Fibroblast of skin of left biceps (primary cell): Measurements from ENCODE around the gene SPATA16.
"Not testable (repeated sequence)": the region's sequence is repeated elsewhere in the genome, so short reads cannot be mapped to it uniquely, and the experiment has no call there.

Source experiments
- DNase-seq, 2 experiments: peaks; one replicate each; pipeline ENCODE4 v3.0.0-alpha.2; 2013; ENCODE audit warnings: low read depth in 2 of 2

The SPATA16 gene

DNA sequence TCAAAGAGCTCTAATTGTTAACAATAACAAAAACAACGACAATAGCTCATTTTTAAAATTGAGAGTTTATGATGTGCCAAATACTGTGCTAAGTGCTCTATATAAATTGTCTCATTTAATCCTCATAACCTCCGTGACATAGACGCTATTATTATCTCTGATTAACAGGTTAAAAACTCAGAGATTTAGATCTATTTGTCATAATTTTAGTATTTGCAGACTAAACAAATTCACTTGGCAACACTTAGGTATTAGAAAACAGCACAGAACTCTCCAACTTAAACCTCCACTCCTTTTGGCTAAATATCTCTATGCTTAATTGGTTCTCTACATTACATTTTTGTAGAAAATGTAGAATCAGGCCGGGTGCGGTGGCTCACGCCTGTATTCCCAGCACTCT lies 136.4 kb downstream of the SPATA16 start:
- DNase-seq, result no peak

DNA sequence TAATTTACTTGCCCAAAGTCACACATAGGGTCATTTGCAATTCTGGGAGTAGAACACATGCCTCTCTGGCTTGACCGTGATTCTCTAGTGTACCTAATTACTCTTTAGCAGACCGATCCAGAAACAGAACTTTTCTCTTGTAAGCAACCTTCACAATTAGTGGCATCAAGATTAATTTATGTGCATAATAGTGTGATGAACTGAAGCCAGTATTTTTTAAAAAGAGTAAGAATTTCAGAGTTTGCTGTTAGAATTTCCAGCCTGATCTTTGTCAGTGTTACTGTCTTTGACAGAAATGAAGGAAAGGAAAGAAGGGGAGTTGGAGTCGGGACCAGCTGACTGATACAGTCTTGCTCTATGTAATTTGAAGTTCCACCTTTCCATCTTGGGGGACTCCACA lies 137.1 kb downstream of the SPATA16 start:
- no peak for DNase-seq

DNA sequence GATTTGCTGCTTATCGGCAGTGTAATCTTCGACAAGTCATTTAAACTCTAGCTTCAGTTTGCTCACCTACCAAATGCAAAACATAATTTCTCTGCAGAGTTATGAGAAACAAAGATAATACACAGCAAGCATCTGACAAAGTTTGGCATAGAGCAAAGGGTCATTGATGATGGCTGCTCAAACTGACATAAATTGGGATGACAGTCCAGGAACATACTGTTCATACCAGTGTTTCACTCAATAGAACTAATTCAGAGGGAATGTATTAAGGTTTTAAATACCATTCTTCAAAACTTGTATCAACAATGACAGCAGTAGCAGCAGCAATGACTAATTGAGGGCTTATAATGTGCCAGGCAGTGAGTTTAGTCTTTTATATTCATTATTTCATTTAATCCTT lies 137.6 kb downstream of the SPATA16 start:
- DNase-seq, result no peak

DNA sequence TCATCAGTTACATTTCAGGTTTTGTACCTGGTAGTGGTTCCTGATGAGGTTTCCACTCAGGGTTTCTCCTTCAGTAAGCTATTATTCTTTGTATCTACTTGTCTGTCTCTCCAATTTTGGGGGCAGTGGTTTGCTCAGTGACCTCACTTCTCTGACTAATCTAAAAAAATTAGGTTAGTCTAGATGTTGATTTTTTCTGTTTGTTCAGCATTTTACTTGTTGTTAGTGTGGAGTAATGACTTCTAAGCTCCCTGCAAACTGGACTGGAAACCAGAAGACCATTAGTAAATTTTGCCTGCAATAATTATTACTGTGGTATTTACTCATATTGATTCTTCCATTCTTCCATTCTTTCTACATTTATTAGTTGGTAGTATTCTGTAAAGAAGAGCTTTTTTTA lies 139.4 kb downstream of the SPATA16 start:
- DNase-seq, result no peak

DNA sequence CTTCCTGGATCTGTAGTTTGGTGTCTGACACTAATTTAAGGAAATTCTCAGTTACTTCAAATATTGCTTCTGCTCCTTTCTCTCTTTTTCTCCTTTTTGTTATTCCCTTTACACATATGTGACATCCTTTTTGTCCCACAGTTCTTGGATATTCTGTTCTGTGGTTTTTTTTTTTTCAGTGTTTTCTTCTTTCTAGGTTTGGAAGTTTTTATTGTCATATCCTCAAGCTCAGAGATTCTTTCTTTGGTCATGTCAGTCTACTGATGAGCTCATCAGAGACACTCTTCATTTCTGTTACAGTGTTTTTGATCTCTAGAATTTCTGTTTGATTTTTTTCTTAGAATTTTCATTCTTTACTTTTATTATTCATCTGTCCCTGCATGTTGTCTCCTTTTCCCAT lies 140.5 kb downstream of the SPATA16 start:
- no peak for DNase-seq

DNA sequence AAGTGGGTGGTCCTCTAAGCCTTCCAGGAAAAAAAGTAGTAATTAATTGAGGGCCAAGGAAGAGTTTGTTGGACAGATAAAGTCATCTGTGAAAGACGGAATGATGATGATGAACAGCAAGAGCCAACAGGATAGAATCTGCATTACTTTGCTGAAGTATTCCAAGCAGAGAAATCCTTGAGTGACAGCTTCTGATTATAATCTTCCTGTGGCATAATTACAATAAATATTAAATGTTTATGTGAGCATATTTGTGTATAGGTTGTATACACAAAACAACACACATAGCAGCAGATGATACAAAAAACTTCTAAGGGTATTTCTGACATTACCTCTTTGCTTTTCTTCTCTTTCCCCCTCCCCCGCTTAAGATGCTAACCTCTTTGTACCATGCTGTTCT lies 147.6 kb downstream of the SPATA16 start:
- no peak for DNase-seq

DNA sequence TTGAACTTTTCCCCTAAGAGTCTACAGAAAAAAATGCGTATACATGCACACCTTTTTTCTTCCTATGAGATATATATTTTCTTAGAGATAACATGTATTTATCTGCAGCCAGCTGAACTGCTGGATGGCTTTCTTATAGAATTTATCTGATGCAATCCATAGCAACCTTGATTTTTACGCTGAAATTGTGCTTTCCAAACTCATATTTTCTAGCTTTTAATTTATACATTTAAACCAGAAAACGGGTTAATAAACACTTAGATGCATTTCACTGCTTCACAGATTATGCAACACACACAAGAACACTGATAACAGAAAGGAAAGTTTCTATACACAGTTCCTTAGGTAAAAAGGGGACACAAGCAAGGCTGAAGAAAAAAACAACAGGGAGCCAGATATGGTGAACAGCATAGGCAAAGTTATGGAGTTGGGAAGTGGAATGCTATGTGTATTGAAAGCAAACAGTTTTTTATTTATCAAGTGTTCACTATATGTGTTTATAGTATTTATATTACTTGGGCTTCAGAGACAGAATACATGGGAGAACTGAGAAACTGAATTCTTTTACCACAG lies 149.5 kb downstream of the SPATA16 start:
- no peak for DNase-seq

DNA sequence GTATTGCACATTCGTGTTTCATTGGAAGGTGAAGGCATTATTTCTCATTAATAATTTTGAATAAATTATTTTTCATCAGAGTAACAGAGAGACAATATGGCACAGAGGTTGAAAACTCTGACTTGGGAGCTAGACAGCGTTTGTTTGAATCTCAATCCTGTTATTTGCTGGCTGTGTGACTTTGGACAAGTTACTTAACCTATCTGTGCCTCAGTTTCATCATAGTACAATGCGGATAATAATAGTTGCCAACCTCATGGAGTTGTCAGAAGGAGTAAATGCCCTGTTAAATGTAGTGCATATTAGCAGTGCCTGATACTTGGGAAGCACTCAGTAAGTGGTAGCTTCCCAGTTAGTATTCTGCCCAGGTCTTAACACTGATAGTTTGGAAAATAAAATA lies 151.7 kb downstream of the SPATA16 start:
- DNase-seq, result no peak

DNA sequence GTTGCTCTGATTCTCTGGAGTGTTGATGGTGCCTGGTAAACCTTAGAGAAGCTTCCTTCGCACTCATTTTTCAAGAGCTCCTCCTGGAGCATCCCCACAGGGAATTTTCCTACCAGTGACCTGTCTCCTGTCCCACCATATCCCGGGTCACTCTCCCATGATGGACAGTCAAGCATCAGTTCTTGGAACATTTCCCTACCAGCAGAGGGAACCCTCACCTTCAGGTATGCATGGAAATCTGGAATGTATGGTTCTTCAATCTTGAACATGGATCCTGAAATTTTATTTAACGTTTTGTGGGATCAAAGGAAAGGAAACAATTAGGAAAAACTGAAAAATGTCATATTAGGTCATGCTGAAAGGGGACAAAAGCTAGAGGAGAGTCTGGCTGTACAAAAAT lies 153.8 kb downstream of the SPATA16 start:
- no peak for DNase-seq

DNA sequence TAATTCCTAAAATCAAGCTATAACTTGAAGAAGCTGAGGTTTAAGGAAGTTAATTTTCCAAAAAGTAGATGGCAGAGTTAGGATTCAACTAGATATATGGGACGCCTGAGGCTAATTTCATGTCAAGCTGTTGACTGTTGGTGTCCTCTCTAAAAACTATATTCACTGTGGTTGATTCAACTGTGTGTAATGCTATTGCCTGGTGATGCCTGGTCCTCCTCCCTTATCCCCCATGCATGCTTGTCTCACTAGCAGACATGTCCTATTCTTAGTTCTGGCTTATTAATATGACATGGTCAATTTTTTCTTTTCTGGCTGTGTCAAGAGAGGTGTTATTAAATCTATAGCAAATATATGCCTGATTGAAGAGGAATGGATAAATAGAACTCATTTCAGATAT lies 156.1 kb downstream of the SPATA16 start:
- no peak for DNase-seq

DNA sequence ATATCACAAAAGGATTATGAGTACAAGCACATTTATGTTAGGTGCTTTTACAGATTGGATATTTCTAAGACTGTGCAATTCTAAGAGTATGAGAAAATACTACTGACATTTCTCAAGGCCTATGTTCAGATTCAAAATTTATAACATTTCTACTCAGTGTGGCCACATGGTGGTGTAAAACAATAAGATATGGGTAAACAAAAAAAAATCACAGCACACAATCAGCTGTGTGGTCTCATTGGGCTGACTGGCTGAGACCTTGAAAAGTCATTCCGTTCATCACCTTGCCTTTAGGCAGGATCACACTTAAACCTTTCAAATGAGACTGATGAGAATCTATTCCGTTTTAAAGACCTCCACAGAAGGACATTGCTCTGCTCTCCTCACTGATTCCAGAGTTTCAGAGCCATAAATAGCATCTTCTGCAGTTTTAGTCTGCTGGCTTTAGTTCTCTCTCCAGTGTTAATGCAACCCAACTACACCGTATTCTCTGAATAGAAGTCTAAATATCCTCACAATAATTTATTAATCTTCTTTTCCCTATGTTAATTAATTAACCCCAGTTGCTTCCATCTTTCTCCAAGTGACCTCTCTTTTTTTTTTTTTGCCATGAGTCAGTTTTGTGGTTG lies 158.2 kb downstream of the SPATA16 start:
- no peak for DNase-seq

DNA sequence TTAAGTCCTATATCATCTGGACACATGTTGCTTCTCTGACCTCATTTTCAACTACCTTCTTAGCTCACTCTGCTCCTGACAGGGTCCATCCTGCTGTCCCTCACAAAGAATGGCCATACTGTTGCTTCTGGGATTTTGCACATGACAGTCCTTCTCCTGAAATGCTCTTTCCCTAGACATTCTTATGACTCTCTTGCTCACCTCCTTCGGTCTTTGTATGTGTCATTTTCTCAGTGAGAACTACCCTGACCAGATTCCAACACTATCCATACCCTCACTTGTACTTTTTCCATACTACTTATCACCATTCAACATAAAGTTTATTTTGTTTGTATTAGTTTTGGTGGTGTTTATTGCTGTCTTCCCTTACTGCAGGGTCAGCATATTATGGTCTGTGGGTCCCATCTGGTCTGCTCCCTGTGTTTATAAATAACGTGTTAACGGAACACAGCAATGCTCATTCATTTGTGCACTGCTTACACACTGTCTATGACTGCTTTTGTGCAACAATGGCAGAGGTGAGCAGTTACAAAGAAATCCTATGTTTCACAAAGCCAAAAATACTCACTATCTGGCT lies 159.5 kb downstream of the SPATA16 start:
- DNase-seq, result no peak

DNA sequence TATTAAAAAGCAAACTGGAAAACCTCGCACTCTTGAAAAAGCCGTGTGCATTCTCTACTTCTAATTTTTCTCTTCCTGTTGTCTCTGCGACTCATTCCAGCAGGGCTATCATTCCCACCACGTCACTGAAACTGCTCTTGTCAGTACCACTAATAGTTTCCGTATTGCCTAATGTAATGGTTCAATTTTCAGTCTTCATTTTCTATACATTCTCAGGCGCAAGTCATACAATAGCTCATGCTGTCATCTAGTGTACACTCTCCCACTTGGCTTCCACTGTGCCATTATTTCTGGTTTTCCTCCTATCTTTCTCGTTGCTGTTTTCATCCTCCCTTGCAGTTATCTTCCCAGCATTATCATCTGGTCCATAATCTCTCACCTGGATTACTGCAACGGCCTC lies 160.2 kb downstream of the SPATA16 start:
- DNase-seq, result no peak

DNA sequence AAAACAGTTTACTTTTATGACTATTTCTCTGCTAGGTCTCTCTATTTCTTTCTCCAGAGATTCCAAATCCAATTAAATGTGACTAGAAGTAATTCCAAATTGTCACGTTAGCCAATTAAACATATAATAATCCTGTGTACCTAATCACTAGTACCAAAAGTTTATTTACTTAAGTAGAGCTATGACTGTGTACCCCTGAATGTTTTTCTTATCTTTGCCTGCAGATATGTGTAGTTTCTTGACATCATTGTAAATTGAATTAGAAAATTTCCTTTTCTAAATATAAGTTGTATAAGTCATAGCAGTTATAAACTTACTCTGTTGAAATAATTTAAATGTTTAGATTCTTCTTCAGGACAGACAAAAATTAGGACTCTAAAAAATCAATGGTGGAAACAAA lies 163.3 kb downstream of the SPATA16 start:
- no peak for DNase-seq

DNA sequence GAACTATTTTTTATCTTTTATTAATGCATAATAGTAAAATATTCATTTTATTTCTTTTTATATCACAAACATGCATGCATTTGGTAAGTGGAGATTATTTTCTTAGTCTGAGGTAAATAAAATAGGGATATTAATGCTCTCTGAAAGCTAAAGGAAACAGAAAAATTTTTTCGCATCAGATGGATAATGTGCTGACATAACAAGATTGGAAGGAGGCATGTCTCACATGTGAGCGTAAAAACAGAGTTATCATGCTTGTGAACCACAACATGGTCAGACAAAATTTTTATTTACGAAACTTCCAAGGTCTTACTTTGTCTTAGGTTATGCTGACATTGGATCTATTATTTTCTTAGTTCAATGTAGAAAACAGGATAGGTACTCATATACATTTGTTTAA lies 166.1 kb downstream of the SPATA16 start:
- DNase-seq, result no peak

DNA sequence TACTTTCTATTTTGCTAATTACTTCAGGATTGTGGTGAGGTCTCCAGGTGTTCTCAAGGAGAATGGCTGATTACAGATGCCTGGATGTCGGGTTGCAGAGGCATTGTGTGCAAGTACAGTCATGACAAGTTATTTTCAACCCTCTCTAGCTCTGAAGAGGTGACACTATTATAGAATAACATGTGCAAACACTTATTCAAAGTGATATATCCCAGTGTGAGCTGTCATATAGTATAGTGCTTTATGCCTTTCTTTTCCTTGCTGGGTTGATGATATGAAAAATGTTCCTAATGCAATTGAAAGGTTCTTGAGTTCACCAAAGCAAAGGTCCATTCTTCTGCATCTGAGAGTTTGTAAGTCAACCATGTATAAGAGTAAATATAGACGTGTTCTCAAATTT lies 167.2 kb downstream of the SPATA16 start:
- DNase-seq, result no peak

DNA sequence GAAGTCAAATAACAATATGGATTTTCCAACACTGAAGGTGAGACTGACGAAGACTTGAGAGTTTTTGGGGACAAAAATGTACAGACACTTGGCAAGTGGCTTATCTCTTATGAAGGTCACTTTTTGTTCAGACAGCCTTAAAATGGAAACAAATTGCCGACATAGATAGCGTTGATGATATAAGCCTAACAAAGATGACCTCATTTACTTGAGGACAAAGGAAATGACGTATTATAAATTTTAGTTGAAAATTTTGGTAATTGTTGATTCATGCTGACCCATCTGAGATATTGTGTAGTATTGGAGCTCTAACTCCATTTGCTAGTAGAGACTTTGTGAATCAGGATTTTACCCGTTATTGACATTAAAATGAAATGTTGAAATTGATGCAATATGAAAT lies 168.3 kb downstream of the SPATA16 start:
- DNase-seq, result no peak

DNA sequence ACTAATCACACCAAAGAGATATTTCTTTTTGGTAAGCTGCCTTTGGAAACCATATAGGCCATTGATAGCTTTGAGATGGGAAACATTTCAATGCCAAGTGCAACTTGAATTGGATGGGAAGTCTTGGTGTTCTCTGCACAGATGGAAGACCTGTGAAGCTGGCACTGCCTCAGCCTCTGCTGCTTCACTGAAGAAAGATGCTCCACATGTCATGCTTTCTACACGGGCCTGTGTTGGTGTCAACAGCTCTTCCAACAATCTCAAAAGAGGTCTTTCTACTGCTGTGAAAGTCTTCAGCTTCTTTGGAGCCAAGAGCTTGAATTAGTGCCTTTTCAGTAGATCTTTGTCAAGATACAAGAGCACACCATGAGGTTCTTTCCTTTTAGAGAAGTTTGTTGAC lies 169.0 kb downstream of the SPATA16 start:
- DNase-seq, result no peak

DNA sequence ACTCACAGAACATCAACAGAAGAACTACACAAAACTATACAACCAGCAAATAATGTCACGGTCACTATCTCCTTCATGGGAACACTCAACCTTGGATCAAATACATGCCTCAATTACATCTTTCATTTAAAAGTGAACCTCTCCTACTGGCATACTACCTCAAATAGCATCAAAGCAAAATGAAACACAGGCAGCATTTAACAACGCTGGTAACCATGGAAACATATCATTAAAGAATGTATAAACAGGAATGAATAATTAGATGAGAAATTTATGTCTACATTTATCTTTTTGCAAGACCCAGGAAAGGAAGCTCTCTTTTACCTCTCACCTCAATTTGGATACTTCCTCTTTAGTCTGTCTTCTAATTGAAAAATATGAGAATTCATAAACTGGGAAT lies 172.4 kb downstream of the SPATA16 start:
- DNase-seq, result no peak

DNA sequence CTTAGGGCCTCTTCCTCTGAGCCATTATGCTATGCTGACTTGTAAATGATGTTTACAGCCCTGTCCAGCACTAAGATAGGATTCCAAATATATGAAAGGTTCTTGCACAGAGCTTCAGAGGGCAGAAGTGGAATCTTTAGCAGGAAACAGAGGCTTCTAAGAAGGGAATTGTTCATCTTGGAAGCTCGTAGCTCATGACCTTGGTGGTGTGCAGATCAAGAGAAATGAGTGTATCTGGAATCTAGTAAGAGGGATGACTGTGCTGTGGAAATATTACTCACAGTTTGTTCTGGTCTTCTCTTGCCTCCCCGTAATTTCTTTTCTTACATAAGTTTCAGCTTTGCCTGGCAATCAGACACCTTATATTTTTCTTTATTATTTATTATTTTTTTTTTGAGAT lies 175.8 kb downstream of the SPATA16 start:
- DNase-seq, result no peak

DNA sequence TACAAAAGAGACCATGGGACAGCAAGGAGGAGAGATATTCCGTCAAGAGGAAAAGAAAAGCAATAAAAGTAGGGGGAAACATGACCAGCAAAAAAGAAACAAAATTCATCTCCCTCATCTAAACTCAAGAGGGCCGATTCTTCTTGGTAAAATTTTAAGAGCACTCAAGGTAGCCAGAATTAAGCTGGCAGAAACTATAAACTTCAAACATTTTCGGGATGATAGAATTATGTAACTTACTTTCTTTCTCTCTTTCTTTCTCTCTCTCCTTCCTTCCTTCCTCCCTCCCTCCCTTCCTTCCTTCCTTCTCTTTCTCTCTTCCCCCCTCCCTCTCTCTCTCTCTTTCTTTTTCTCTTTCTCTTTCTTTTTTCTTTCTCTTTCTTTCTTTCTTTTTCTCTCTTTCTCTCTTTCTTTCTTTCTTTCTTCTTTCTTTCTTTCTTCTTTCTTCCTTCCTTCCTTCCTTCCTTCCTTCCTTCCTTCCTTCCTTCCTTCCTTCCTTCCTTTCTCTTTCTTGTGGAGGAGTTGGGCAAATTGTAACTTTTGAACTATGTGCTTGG lies 180.3 kb downstream of the SPATA16 start:
- not testable (repeated sequence) for DNase-seq

DNA sequence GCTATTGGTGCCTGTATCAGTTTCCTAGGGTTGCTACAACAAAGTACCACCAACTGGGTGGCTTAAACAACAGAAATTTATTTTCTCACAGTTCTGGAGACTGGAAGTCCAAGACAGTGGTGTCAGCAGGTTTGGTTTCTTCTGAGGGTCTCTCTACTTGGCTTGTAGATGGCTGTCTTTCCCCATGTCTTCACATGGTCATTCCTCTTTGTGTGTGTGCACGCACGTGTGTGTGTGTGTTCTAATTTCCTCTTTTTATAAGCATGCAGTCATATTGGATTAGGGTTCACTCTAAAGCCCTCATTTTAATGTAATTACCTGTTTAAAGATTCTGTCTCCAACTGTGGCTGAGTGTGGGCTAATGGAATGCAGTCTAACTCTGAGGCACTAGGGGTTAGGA lies 182.5 kb downstream of the SPATA16 start:
- DNase-seq, result no peak

DNA sequence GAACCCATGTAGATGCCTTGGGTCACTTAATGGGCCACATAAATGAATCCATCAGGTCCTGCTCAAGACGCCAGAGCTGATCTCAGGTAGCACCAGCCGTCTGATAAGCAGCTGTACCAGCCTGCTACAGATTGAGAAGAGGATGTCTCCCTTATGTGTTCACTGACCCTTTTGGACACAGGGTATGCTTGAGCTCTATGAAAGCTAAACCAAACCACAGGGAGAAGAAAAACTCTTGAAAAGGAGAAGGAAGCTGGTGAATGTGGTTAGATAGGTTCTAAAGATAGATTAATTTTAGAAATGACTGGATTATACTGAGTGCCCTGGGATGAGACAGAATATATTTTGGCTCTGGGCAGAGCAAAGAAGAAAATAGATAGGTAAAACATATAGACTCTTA lies 187.5 kb downstream of the SPATA16 start:
- no peak for DNase-seq

DNA sequence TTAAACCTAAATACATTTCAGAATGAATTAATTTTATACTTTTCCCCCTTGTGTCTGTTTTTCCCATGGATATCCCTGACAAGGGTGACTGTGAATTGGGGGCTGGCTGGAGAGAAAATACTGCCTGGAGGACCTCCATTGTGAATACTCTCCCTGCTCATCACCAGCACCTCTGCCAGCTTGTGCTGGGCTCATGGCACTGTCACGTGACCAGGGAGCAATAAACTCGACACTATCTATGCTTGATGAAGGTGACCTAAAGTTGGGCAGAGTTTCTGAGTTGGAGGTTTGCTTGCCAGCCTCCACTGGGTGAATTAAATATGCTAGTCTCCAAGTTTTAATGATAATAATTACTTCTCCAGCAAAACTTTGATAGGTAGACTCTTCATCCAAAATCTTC lies 189.5 kb downstream of the SPATA16 start:
- no peak for DNase-seq
